Activated naive CD8-positive, alpha-beta T cell treated with anti-CD3 and anti-CD28 coated beads, Interleukin-2, amount 50 U/mL, for 24 hours (primary cell): ENCODE data around the gene RANBP9.

Source experiments
- ATAC-seq: fragments of 150-1000 bp; cut with Tn5 transposase; one replicate; pipeline ENCODE4 v1.10.0; 2021
- DNase-seq: peaks from one replicate; pipeline ENCODE4 v3.0.0; 2021
- H3K27ac Mint-ChIP-seq: one replicate; pipeline ENCODE4 v1.8.0; 2021; ENCODE audit warnings: mild to moderate bottlenecking, mixed read lengths
- H3K27me3 Mint-ChIP-seq: one replicate; pipeline ENCODE4 v1.8.0; 2021; ENCODE audit warnings: mixed read lengths
- H3K36me3 Mint-ChIP-seq: one replicate; pipeline ENCODE4 v1.8.0; 2021; ENCODE audit warnings: low read depth, mixed read lengths
- H3K4me1 Mint-ChIP-seq: one replicate; pipeline ENCODE4 v1.8.0; 2021; ENCODE audit warnings: mixed read lengths
- H3K4me3 Mint-ChIP-seq: one replicate; pipeline ENCODE4 v1.8.0; 2021; ENCODE audit warnings: mild to moderate bottlenecking, moderate library complexity, mixed read lengths
- H3K9me3 Mint-ChIP-seq: one replicate; pipeline ENCODE4 v1.8.0; 2021; ENCODE audit warnings: mixed read lengths

The RANBP9 gene

DNA sequence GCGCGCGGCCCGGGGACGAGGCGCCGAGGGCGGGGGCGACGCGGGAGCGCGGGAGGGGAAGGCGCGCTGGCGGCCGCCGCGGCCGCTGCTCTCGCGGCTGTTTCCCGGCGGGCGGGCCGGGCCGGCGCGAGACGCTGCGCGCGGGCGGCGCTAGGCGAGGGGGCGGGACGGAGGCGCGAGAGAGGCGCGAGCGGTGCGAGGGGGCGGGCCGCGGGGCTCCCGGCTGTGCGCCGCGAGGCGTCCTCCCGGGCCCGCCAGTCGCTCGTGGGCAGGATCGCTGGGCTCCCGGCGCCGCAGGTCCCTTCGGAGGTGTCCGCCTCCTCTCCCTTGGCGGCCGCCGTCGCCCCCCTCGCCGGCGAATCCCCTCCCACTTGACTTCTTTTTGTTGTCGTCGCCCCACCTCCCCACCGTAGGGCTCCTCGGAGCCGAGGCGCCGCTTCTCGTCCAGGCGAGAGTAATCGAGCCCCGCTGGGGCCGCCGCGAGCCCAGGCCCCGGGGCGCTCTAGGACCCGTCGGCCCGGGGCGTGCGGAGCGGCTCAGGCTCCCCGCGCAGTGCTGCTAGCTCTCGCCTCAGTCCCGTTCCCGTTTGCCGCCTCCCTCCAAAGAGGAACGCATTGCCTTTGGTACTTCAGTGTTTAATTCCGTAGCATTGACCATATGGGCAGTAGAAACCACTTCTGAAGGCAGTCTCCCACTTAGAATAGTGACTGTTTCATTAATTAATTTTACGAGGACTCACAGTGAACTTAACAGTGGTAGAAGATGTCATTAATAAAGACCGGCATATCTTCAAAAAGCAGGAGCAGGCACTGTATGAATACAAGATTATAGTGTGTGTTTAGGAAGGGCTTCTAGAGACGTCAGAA is at the start of gene RANBP9:
TSS of gene RANBP9 (minus strand) at position 103 of the 866 bp plus-strand sequence. CDS start 330 bp downstream, outside the sequence.
- Mint-ChIP-seq H3K4me3 (peak within 1 kb of the TSS; percentile 92), H3K9me3 (peaks cover 8% of the 10 kb centered on the region), H3K27me3 (no peaks in the 10 kb centered on the region)

DNA sequence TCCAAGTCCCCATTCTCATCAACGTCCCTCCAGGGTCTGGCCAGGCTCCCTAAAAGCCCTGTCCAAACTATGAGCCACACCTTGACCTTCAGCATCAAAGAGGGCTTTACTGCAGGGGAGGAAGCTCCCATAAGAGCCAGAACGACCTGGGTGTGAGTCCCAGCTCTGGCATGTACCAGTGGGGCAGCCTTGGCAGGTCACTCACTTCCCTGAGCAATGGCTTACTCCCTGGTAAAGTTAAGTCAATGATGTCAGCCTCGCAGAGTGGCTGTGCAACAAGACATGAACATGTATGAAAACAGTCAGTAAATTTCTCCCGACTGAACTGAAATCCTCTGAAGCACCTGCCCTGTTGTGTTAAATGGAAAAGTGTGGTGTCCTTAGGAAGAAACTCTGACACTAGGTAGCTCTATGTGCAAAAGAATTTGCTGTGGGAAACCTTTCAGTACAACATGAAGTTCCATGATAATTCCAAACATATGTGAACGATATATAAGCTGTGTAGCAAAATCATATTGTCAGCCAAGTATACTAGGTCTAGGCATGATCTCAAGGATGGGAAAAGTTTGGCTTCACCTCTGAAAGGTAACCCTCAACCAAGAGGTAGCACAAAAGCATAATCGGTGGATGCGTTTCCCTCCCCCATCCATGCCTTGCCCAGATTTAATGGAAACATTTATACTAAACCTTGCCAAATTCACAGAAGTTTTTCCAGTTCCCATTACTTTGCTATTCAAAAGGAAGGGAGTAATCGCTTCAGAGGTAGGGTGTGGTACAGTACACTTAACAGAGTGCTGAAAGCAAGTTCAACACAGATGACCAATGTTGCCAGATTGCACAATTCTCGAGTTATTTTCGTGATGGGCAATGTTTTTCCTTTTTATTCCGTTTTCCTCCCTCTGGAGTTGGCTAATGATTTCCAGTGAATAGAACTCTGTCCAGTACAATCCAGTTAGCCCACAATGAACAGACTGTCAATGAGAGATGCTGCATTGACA is 49.0 kb upstream of the RANBP9 start:
- DNase-seq (no peak), ATAC-seq (no peak)
- Mint-ChIP-seq H3K36me3 (peaks cover 4% of the 10 kb centered on the region), H3K27ac (no peak overlapping the region), H3K4me3 (no peak overlapping the region), H3K4me1 (peaks cover 38% of the 10 kb centered on the region), H3K27me3 (no peaks in the 10 kb centered on the region), H3K9me3 (no peaks in the 10 kb centered on the region)

More for the DNA sequence above, at the start of gene RANBP9:
- Mint-ChIP-seq H3K27ac (peak within 1 kb of the TSS; percentile 97), H3K4me1 (peaks cover 62% of the 10 kb centered on the region), H3K36me3 (peaks cover 8% of the 10 kb centered on the region)
- peak; percentile 86 for DNase-seq
- ATAC-seq, result peak; percentile 79

DNA sequence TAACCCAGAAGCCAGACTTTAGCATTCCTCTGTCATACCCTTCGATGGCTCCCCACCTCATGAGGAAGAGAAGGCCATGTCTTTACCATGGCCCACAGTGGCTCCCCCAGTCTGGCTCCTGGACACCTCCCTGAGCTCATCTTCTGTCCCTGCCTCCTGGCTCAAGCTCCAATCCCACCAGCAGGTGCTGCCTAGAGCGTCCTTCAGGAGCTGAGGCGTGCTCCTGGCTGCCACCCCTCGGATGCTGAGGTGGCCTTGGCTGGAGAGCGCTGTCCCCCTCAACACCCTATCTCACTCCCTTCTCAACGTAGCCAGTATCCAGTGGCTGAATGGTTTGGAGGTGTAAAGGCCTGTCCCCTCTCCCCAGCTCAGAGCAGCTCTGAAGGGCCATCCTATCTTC is 47.4 kb upstream of the RANBP9 start:
- Mint-ChIP-seq H3K4me1 (peaks cover 32% of the 10 kb centered on the region), H3K4me3 (no peak overlapping the region), H3K27ac (no peak overlapping the region), H3K27me3 (no peaks in the 10 kb centered on the region), H3K36me3 (peaks cover 2% of the 10 kb centered on the region), H3K9me3 (no peaks in the 10 kb centered on the region)
- ATAC-seq (no peak), DNase-seq (no peak)

DNA sequence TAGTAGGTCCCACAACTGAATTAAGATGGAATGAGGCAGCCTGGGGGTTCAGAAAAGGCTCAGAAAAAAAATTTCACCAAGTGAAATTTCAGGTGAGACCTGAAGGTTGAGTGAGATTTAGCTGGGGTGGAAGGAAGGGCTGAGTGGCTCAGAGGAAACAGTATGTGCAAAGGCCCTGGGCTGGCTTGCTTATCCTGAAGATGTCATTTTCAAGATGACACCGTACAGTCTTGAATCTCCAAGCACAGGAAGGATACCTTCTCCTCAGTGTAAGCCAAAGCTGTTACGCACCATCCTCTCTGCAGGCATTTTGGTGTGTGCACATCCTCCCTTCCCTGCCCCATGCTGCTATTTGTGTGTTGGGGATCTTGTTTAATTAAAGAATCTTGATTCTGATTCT is 43.0 kb upstream of the RANBP9 start:
- Mint-ChIP-seq H3K27me3 (no peaks in the 10 kb centered on the region), H3K4me3 (no peak overlapping the region), H3K27ac (no peak overlapping the region), H3K36me3 (no peaks in the 10 kb centered on the region), H3K9me3 (no peaks in the 10 kb centered on the region), H3K4me1 (peaks cover 8% of the 10 kb centered on the region)
- no peak for DNase-seq
- ATAC-seq, result no peak

DNA sequence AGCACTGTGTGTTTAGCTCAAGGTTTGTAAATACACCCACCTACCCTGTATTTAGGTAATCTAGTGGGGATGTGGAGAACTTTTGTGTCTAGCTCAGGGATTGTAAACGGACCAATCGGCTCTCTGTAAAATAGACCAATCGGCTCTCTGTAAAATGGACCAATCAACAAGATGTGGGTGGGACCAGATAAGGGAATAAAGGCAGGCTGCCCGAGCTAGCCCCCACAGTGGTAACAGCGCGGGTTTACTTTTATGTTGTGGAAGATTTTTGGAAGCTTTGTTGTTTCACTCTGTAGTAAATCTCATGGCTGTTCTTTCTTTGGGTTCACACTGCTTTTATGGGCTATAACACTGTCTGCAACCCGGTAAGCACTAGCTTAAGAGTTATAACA is 32.1 kb upstream of the RANBP9 start:
- H3K27me3 Mint-ChIP-seq, result peaks cover 2% of the 10 kb centered on the region
- H3K9me3 Mint-ChIP-seq, result peaks cover 5% of the 10 kb centered on the region
- no peak for DNase-seq
- no peak overlapping the region for H3K4me3 Mint-ChIP-seq
- peaks cover 3% of the 10 kb centered on the region for H3K36me3 Mint-ChIP-seq
- peaks cover 14% of the 10 kb centered on the region for H3K4me1 Mint-ChIP-seq
- ATAC-seq, result no peak
- no peak overlapping the region for H3K27ac Mint-ChIP-seq

DNA sequence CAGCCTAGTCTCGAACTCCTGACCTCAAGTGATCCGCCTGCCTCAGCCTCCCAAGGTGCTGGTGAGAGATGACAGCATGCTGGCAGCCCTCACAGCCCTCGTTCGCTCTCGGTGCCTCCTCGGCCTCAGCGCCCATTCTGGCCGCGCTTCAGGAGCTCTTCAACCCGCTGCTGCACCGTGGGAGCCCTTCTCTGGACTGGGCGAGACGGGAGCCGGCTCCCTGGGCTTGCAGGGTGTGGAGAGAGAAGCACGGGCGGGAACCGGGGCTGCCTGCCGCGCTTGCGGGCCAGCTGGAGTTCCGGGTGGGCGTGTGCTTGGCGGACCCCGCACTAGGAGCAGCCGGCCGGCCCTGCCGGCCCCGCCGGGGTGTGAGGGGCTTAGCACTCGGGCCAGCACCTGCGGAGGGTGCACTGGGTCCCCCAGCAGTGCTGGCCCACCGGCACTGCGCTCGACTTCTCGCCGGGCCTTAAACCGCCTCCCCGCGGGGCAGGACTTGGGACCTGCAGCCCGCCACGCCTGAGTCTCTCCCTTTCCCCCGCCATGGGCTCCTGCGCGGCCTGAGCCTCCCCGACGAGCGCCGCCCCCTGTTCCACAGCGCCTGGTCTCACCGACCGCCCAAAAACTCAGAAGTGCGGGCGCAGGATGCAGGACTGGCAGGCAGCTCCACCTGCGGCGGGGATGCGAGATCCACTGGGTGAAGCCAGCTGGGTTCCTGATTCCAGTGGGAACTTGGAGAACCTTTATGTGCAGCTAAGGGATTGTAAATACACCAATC is 31.5 kb upstream of the RANBP9 start:
- Mint-ChIP-seq H3K4me3 (peak overlapping the region; percentile 26), H3K4me1 (peaks cover 12% of the 10 kb centered on the region), H3K36me3 (peaks cover 3% of the 10 kb centered on the region), H3K27me3 (peaks cover 2% of the 10 kb centered on the region), H3K9me3 (peaks cover 5% of the 10 kb centered on the region), H3K27ac (no peak overlapping the region)
- ATAC-seq (no peak), DNase-seq (no peak)

DNA sequence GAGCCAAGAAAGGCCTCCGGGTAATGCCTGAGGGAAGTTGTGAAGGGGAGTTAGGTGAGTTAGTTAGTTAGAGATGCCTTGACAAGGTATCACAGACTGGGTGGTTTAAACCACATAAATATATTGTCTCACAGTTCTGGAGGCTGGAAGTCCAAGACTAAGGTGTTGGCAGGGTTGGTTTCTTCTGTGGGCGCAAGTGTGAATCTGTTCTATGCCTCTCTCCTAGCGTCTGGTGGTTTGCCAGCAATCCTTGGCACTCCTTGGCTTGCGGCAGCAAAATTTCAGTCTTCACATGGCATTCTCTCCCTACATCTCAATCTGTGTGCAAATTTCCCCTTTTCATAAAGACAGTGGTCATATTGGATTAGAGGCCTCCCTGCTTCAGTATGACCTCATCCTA is 29.7 kb upstream of the RANBP9 start:
- Mint-ChIP-seq H3K27me3 (peaks cover 2% of the 10 kb centered on the region), H3K4me1 (no peaks in the 10 kb centered on the region), H3K27ac (no peak overlapping the region), H3K9me3 (peaks cover 5% of the 10 kb centered on the region), H3K36me3 (peaks cover 3% of the 10 kb centered on the region), H3K4me3 (no peak overlapping the region)
- ATAC-seq (no peak), DNase-seq (no peak)

DNA sequence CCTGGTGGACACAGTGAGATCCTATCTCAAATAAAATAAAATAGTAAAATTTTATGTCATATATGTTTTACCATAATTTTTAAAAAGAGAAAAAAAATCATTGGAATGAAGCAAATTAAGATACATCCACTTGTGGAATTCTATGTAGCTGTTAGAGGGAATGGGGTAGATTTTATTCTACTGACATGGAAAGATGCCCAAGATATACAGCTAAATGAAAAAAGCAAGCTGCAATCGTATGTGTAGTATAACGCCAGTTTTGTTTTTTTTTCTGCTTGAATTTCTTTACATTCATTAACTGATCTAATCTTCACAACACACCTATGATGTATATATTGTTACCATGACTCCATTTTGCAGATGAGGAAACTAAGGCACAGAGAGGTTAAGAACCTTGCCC is 23.4 kb upstream of the RANBP9 start:
- Mint-ChIP-seq H3K36me3 (no peaks in the 10 kb centered on the region), H3K4me3 (no peak overlapping the region), H3K4me1 (peaks cover 2% of the 10 kb centered on the region), H3K27me3 (peaks cover 2% of the 10 kb centered on the region), H3K27ac (no peak overlapping the region), H3K9me3 (no peaks in the 10 kb centered on the region)
- no peak for DNase-seq
- ATAC-seq, result no peak

DNA sequence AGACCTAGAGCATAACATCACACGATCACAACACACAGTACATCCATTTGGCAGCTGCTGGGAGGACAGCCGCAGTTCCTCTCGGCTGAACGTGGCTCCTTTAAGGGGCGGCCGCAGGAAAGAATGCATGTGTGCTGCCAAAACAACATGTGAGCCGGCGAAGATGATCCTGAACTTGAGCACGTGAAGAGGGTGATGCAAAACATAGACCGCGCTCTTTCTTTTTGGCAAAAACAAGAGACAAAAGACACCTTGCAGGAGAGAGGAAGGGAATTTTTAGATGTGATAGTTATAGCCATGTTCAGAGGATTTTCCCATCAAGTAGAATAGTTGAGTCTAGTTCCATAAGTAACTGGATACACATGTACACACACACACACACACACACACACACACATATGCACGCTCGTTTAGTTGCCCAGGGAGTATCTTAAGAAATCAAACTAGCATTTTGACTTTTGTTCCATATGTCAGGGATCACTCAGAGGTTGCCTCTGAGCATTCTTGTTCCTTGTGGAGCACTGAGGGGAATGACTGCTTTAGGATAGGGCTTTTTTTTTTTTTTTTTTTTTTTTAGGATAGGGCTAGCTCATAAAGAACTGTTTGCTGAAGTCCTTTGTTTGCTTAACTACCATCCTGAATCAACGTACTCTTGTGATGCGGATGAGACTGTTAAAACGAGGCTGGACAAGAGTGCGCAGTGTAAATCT is 21.7 kb upstream of the RANBP9 start:
- H3K9me3 Mint-ChIP-seq, result no peaks in the 10 kb centered on the region
- no peaks in the 10 kb centered on the region for H3K36me3 Mint-ChIP-seq
- DNase-seq, result no peak
- no peak for ATAC-seq
- H3K4me3 Mint-ChIP-seq, result no peak overlapping the region
- H3K4me1 Mint-ChIP-seq, result peaks cover 14% of the 10 kb centered on the region
- H3K27me3 Mint-ChIP-seq, result peaks cover 2% of the 10 kb centered on the region
- H3K27ac Mint-ChIP-seq, result no peak overlapping the region

DNA sequence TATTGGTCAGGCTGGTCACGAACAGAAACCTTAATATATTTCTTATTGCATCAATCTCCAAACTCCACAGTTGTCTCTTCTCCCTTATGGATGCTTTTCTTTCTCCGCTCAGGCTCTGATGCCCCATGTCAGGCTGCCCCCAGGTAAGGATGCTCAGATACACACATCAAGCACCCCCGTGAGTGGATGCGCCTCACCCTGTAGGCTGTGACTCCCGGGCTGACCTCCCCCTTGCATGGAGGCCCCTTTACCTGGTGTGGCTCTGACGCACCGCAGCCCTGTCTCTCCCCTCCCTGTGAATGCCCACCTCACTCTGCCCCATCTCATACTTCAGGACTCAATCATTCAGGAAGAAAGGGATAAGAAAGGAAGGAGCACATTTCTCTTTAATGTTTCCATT is 19.1 kb upstream of the RANBP9 start:
- H3K36me3 Mint-ChIP-seq, result no peaks in the 10 kb centered on the region
- H3K9me3 Mint-ChIP-seq, result no peaks in the 10 kb centered on the region
- H3K4me1 Mint-ChIP-seq, result peaks cover 23% of the 10 kb centered on the region
- H3K4me3 Mint-ChIP-seq, result no peak overlapping the region
- peaks cover 2% of the 10 kb centered on the region for H3K27me3 Mint-ChIP-seq
- DNase-seq (no peak), ATAC-seq (no peak)
- no peak overlapping the region for H3K27ac Mint-ChIP-seq

DNA sequence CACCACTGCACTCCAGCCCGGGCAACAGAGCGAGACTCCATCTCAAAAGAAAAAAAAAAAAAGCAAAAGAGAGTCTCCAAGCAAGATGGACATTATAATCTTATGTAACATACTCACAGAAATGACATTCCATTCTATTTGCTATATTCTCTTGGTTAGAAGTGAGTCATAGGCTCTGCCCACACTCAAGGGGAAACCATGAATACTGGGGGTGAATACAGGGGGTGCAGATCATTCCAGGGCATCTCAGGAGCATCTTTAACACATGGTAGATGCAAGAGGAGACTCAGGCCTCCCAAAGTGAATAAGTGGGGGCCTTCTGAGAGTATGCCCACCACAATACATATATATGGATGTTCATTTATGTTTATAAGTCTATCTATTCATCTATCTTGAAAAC is 18.3 kb upstream of the RANBP9 start:
- Mint-ChIP-seq H3K36me3 (no peaks in the 10 kb centered on the region), H3K4me1 (peaks cover 31% of the 10 kb centered on the region), H3K9me3 (no peaks in the 10 kb centered on the region), H3K27ac (no peak overlapping the region), H3K4me3 (no peak overlapping the region), H3K27me3 (peaks cover 2% of the 10 kb centered on the region)
- DNase-seq (no peak), ATAC-seq (peak; percentile 73)

DNA sequence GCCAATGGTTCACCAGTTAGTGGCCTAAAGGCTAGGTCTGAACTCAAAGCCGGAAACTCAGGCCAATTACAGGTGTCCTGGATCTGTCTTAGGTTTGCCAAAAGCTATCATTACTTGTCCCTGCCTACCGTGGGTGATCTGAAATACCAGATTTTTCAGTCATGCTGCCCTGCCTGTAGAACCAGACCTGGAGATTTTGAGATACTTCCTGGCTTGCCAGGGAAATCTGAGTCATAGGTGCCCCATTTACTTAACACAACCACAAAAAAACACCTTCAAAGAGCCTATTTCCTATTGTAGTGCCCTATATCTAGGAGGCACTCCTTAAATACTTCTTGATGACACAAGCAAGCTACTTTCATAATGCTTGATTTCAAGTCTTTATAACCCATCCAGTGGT is 13.9 kb upstream of the RANBP9 start:
- DNase-seq, result peak; percentile 20
- H3K4me1 Mint-ChIP-seq, result peaks cover 51% of the 10 kb centered on the region
- H3K9me3 Mint-ChIP-seq, result no peaks in the 10 kb centered on the region
- H3K4me3 Mint-ChIP-seq, result peak overlapping the region; percentile 10
- H3K27me3 Mint-ChIP-seq, result no peaks in the 10 kb centered on the region
- peak overlapping the region; percentile 85 for H3K27ac Mint-ChIP-seq
- ATAC-seq, result peak; percentile 84
- H3K36me3 Mint-ChIP-seq, result no peaks in the 10 kb centered on the region

DNA sequence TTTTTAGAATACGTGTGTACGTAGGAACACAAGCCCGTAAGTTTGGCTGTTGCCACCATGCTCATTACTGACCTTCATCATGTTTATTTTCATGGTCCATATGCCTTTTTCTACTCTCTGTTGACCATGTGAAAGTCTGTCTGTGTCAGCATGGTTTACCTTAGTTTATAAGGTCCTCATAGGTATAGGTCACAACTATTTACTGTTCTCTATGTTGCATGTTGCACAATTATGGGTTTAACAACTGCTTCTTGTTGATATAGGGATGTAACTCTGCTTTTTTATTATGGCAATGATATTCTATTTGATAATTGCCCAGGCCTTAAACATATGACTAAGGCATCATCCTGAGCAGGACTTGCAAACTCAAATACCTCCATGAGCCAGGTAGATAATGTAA is 13.4 kb upstream of the RANBP9 start:
- Mint-ChIP-seq H3K27ac (peak overlapping the region; percentile 85), H3K36me3 (no peaks in the 10 kb centered on the region), H3K4me1 (peaks cover 49% of the 10 kb centered on the region), H3K4me3 (no peak overlapping the region), H3K9me3 (no peaks in the 10 kb centered on the region), H3K27me3 (no peaks in the 10 kb centered on the region)
- ATAC-seq (no peak), DNase-seq (no peak)

DNA sequence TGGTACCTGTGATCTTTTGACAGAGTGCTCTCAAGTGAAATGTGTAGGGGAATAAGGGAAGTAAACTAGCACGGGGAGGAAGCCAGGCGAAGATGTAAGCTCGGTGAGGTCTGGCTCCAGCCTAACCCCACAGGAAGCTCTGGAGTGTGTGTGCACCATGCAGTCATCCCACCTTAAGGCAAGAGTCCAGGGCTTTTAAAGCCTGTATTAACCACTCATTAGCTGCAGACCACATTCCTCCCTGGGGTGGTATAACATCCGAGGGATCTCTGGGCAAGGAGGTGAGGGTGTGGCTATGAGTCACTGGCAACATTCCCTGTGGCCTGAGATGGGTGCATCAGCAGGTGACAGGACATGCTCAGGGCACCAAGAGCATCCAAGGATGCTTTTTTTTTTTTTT is 12.5 kb upstream of the RANBP9 start:
- H3K27ac Mint-ChIP-seq, result peak overlapping the region; percentile 61
- DNase-seq (no peak), ATAC-seq (no peak)

More for the DNA sequence above, 12.5 kb upstream of the RANBP9 start:
- H3K9me3 Mint-ChIP-seq, result no peaks in the 10 kb centered on the region
- peaks cover 2% of the 10 kb centered on the region for H3K27me3 Mint-ChIP-seq
- no peaks in the 10 kb centered on the region for H3K36me3 Mint-ChIP-seq
- H3K4me1 Mint-ChIP-seq, result peaks cover 40% of the 10 kb centered on the region
- H3K4me3 Mint-ChIP-seq, result no peak overlapping the region
